Stimulated activated naive CD8-positive, alpha-beta T cell treated with anti-CD3 and anti-CD28 coated beads, Interleukin-15, amount 100 ng/mL, for 72 hours (primary cell): ENCODE results near the gene NUP210.

Experiments
- ATAC-seq: fragments of 150-1000 bp; cut with Tn5 transposase; 2 replicates; pipeline ENCODE4 v1.10.0; 2021; ENCODE audit warnings: mild to moderate bottlenecking, moderate library complexity
- DNase-seq, 2 donors: peaks; one replicate each; pipeline ENCODE4 v3.0.0; 2021 to 2022
- H3K27ac Mint-ChIP-seq, 2 donors: one replicate each; pipeline ENCODE4 v1.8.0; 2022; ENCODE audit warnings: mild to moderate bottlenecking in 2 of 2, mixed read lengths in 2 of 2, moderate library complexity in 2 of 2
- H3K27me3 Mint-ChIP-seq: one replicate; pipeline ENCODE4 v1.8.0; 2022; ENCODE audit warnings: mixed read lengths
- H3K4me1 Mint-ChIP-seq: one replicate; pipeline ENCODE4 v1.8.0; 2022; ENCODE audit warnings: mild to moderate bottlenecking, mixed read lengths
- H3K4me3 Mint-ChIP-seq, 2 donors: one replicate each; pipeline ENCODE4 v1.8.0; 2022; ENCODE audit warnings: mild to moderate bottlenecking in 2 of 2, mixed read lengths in 2 of 2, moderate library complexity in 1 of 2
- H3K9me3 Mint-ChIP-seq, 2 donors: one replicate each; pipeline ENCODE4 v1.8.0; 2022; ENCODE audit warnings: mixed read lengths in 2 of 2

NUP210 gene

DNA sequence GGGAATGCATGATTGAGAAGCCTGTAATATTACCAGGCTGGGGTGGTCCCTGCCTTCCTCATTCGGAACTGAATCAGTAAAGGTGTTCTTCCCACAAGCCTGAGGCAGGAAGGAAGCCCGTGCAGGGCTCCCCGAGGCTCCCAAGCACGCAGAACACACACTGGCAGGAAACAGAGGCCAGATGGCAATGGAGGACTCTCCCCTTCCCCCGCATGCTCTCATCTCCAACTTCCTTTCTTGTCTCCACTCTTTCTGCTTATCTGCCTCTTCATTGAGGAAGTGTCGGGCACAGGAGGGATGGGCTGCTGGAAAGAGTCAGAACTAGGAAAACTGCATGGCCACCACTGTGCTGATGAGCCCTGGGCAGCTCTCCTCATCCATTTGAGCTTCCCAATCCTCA, 123.5 kb downstream of the NUP210 start:
- Mint-ChIP-seq H3K4me3 (no peak overlapping the region), H3K27ac (peak overlapping the region in 1 of 2 donors; percentile 63), H3K9me3 (no peaks in the 10 kb centered on the region), H3K4me1 (peaks cover 15% of the 10 kb centered on the region), H3K27me3 (peaks cover 28% of the 10 kb centered on the region)
- no peak for ATAC-seq
- no peak for DNase-seq

DNA sequence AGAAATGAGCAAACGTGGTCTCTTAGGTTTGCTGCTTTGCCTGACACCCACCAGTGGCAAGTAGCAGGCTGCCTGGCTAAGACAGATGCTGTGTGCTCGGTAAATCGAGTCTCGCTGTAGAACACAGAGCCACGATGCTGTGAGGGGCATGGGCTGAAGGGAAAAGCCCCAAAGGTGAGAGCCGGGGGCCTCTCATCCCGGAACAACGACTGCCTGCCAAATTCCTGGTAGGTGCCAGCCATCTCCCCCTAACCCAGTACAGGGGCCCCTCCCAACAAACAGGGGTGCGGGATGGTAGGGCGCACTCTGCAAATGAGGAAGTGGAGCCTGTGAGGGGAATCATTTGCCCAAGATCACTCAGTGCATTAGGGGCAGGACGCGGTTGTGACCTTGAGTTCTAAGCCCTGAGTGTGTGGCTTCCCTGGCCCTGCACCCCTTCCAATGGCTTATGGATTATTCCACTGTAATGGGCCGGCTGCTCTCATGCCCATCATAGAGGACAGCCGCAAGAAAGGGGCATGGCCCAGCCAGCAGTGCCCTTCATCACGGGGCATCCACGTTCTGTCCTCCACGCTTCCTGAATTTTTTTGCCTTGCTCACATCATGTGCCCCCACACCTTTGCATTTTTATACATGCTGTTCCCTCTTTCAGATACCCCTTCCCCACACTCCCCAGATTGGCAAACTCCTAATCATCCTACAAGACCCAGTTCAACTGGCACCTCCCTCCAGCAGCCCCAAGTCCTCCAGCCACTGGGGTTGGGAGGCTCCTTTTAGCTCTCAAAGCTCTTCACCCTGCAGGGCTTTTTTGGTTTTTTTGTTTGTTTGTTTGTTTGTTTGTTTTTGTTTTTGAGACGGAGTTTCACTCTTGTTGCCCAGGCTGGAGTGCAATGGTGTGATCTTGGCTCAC, 125.4 kb downstream of the NUP210 start:
- DNase-seq (no peak), ATAC-seq (no peak)
- Mint-ChIP-seq H3K9me3 (no peaks in the 10 kb centered on the region), H3K27ac (no peak overlapping the region), H3K27me3 (peaks cover 28% of the 10 kb centered on the region), H3K4me1 (peaks cover 8% of the 10 kb centered on the region), H3K4me3 (no peak overlapping the region)

DNA sequence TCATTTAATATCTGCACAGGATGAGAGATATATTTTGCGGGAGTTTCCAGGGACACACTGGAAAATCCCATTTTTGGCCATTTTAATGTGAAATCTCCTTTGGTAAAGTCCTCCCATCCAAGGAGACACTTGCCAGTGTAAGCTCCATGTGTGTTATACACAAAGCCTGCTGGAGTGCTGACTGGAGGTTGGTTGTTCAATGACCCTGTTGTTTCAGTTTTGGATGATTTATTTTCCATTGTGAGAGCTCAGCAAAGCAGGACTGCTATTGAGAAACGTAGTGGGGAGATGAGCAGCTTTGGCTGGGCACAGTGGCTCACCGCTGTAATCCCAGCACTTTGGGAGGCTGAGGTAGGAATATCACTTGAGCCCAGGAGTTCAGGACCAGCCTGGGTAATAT, 127.7 kb downstream of the NUP210 start:
- H3K4me1 Mint-ChIP-seq, result peaks cover 8% of the 10 kb centered on the region
- no peak overlapping the region for H3K27ac Mint-ChIP-seq
- no peak for ATAC-seq
- no peak for DNase-seq
- H3K9me3 Mint-ChIP-seq, result peaks cover 0 to under 1% of the 10 kb centered on the region in 2 donors
- H3K4me3 Mint-ChIP-seq, result no peak overlapping the region
- H3K27me3 Mint-ChIP-seq, result peaks cover 24% of the 10 kb centered on the region

DNA sequence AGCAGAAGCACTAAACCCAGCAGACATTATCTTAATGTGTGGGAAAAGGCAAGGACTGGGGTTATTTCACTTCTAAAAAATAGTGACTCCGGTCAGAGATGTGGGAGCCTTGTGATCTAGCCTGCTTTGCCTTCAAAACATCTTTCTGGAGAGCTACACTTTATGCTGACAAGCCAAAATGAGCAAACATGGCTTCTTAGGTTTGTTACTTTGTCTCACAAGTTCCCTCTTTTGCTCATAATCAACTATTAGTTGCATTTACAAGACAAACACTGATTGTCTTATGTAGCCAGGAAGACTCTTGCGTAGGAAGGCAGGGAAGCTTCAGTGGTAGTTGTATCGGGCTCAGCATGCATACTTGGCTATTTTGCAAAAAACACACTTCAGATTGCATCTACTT, 129.2 kb downstream of the NUP210 start:
- H3K27ac Mint-ChIP-seq, result no peak overlapping the region
- peaks cover 14% of the 10 kb centered on the region in 2 donors for H3K9me3 Mint-ChIP-seq
- peaks cover 19% of the 10 kb centered on the region for H3K27me3 Mint-ChIP-seq
- H3K4me1 Mint-ChIP-seq, result no peaks in the 10 kb centered on the region
- no peak overlapping the region for H3K4me3 Mint-ChIP-seq
- no peak for ATAC-seq
- DNase-seq, result no peak

DNA sequence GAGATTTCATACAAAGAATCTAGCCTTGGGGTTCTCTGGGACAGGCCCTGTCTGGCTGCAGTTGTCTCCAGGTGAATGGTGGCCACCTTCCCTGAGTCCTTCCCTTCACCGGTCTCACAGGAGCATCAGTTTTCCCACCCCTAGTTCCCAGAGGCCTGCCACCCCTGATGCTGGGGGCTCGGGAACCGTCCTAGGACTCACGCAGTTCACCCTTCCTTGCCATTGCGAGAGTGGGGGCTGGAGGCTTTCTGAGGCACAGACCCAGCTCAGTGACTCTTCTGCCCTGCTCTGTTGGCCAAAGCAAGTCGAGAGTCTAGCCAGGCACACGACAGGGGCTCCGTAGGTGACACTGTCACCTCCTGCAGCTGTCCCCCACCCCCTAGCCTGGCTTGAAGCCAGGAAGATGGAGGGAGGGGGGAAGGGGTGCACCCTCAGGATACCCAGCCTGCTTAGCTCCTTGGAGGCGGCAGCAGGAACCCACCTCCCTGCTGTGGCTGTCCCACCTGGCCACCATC, 130.3 kb downstream of the NUP210 start:
- Mint-ChIP-seq H3K9me3 (peaks cover 14 to 19% of the 10 kb centered on the region in 2 donors), H3K4me1 (no peaks in the 10 kb centered on the region), H3K27me3 (peaks cover 30% of the 10 kb centered on the region), H3K4me3 (no peak overlapping the region), H3K27ac (no peak overlapping the region)
- DNase-seq (no peak), ATAC-seq (no peak)

DNA sequence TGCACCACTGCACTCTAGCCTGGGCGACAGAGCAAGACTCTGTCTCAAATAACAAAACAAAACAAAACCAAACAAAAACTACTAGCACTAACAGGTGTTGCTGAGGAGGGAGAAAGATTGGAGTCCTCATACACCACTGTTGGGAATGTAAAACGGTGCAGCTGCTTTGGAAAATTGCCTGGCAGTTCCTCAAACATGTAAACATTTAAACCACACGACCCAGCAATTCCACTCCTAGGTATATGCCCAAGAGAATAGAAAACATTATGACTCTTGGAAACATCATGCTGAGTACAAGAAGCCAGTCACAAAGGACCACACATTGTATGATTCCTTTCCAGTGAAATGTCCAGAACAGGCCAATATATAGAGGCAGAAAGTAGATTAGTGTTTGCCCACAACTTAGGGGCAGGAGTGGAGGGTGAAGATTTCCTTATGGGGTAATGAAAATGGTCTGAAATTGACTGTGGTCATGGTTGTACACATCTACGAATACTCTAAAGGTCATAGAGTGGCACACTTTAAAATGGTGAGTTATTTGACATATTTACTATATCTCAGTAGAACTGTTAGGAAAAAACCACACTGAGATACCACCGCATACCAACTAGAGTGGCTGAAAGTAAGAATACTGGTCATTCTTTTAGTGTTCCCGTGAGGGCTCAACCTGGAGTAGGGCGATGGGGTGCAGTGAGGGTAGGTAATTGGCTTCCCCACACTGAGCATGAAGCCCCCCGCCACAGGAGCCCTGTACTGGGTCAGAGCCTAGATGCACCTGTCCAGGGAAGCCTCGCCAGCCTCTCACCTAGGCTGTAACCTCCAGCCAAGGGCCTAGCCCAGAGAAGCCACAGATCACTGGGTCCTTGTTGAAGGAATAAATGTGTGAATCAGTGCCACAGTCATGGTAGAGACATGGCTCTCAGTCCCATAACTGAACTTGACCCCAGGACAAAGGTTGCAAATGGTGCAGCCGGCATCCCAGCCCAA, 131.1 kb downstream of the NUP210 start:
- no peak overlapping the region for H3K27ac Mint-ChIP-seq
- no peaks in the 10 kb centered on the region for H3K4me1 Mint-ChIP-seq
- H3K4me3 Mint-ChIP-seq, result no peak overlapping the region
- peaks cover 15 to 27% of the 10 kb centered on the region in 2 donors for H3K9me3 Mint-ChIP-seq
- peaks cover 35% of the 10 kb centered on the region for H3K27me3 Mint-ChIP-seq
- ATAC-seq (no peak), DNase-seq (no peak)

DNA sequence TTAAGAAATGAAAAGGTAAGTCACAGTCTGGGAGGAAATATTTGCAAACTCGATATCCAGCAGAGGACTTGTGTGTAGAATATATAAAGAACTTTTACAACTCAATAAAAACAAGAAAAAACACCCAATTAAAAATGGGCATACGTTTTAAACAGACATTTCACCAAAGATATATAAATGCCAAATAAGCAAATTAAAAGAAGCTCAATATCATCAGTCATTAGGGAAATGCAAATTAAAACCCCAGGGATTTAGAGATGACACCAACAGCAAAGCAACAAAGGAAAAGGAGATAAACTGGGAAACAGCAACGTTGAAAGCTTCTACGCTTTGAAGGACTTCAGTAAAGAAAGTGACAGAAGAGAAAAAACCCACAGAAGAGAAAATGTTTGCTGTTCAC, 132.3 kb downstream of the NUP210 start:
- no peak for ATAC-seq

DNA sequence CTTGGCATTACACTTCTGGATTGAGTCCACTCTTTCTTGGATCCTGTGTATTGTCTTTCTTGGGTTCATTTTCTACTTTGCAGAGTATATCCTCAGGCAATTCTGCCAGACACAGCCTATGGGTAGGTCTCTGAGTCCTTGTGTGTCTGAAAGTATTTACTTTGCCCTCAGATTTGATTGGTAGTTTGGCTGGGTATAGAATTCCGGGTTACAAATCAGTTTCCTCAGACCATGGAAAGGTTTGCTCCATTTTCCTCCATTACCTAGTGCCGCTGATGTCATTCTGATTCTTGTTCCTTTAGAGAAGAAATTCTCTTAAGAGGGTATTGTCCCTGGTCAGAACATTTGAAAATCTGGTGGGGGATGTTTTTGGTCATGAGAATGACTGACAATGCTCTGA, 133.2 kb downstream of the NUP210 start:
- Mint-ChIP-seq H3K4me1 (peaks cover 1% of the 10 kb centered on the region), H3K27me3 (peaks cover 39% of the 10 kb centered on the region), H3K27ac (no peak overlapping the region), H3K4me3 (no peak overlapping the region), H3K9me3 (peaks cover 19 to 31% of the 10 kb centered on the region in 2 donors)
- ATAC-seq, result no peak
- no peak for DNase-seq

More for the DNA sequence above, 132.3 kb downstream of the NUP210 start:
- no peak for DNase-seq
- Mint-ChIP-seq H3K4me3 (no peak overlapping the region), H3K27me3 (peaks cover 36% of the 10 kb centered on the region), H3K9me3 (peaks cover 19 to 31% of the 10 kb centered on the region in 2 donors), H3K4me1 (no peaks in the 10 kb centered on the region), H3K27ac (no peak overlapping the region)

DNA sequence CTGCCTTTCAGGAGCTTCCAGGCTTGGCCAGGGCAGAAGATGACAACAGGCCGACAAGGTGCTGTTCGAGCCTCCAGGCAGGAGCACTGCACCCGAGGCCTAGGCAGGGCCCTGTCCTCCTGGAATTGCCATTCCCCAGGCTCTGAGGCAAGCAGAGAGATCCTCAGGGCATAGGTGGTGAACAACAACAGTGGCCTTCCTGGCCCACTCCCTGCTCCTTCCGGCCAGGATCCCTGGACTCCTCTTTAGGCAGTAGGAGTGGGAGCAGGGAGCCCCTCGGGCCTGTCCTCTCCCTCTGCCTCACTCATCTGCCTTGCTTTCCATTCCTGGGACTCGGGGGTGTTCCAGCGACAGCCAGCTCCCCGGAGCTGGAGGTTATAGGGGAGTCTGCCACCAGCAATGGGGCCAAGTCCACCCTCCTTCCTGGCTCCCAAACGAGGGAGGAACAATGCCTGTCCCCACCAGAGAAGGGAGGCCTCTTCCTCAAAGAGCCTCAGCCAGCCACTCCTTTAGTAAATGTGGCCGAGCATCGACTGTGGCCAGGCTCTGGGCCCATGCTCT, 135.0 kb downstream of the NUP210 start:
- Mint-ChIP-seq H3K4me1 (peaks cover 10% of the 10 kb centered on the region), H3K4me3 (no peak overlapping the region), H3K9me3 (peaks cover 19 to 31% of the 10 kb centered on the region in 2 donors), H3K27me3 (peaks cover 57% of the 10 kb centered on the region), H3K27ac (no peak overlapping the region)
- no peak for ATAC-seq
- no peak for DNase-seq

DNA sequence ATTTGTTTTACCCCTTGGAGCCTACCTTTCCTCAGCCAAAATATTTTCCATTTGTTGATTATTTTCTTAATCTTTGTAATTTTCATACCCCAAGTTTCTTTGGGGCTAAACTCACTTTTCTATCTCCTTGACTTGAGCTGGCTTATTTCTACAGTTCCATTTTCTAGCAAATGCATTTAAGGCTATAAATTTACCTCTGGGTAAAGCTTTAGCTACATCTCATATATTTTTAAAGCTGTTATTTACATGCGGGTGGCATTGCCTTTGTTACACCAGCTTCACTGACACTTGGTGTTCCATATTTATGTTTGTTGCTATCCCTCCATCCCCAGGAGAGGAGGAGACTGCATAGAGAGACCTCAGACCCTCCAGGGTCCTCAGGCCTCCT, 136.3 kb downstream of the NUP210 start:
- Mint-ChIP-seq H3K9me3 (peaks cover 19 to 31% of the 10 kb centered on the region in 2 donors), H3K27ac (no peak overlapping the region), H3K4me1 (peaks cover 10% of the 10 kb centered on the region), H3K27me3 (peaks cover 64% of the 10 kb centered on the region), H3K4me3 (peak overlapping the region; percentile 41 to 57)
- DNase-seq, result no peak
- ATAC-seq, result no peak

DNA sequence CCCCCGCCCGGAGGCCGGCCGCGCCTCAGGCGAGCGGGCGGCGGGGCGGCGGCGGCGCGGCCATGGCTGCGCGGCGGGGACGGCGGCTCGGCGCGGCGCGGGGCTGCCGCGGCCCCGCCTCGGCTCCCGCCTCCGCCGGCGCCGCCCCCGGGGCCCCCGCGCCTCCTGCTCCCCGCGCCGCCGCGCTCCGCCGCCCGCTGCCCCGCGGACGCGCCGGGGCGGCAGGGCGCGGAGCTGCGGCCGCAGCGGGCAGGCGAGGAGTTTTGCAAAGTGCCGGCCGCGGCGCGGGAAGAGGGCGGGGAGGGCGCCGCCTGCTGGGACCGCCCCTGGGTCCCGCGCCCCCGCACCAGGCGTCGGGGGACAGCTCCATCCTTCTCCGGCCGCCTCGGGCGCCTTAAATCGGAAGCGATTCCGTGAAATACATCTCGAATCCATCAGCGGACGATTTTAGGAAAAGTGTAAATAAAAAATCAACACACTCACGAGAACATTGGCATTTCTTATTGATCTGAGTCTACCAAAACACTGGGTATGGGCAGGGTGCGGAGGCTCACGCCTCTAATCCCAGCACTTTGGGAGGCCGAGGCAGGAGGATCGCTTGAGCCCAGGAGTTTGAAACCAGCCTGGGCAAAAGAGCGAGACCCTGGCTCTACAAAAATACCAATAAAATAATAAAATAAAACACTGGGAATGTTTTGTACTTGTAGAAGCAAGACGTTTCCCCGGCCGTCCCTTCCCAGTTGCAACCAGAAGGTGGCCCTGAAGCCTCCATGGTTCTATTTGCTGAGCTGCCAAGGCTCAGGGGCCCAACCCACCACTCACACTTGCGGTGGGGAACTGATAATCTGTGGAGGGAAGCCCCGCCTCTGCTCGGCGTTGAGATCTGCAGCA, 136.9 kb downstream of the NUP210 start:
- DNase-seq, result peak in 1 of 2 donors; percentile 28
- peak; percentile 66 for ATAC-seq
- Mint-ChIP-seq H3K4me3 (peak overlapping the region; percentile 52 to 70), H3K27me3 (peaks cover 64% of the 10 kb centered on the region), H3K27ac (no peak overlapping the region), H3K9me3 (peaks cover 19 to 31% of the 10 kb centered on the region in 2 donors), H3K4me1 (peaks cover 11% of the 10 kb centered on the region)

DNA sequence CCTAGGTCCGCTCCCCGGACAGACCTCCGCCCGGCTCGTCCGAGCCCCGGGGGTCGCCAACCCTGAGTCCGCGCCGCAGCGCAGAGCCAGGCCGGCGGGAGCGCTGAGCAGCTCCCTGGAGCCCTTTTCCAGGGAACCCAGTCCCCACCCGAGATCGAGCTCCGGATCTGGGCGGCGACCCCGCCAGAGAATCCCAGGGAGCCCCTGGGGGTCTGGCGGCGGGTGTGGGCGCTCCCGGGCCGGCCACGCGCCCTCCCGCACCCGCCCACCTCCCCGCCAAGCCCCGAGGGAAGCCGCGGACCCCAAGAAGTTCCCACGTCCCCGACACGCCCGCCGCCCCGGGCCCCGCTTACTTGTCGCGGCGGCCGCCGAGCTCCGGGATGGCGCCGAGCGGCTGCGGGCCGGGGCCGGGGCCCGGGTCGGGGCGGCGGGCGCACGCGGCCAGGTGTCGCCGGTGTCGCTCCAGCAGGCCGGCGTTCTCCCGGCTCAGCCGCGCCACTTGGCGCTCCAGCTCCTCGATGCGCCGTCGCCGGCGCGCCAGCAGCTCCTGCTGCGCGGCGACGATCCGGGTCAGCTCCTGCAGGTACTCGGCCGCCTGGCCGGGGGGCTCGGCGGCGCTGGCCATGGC, 137.7 kb downstream of the NUP210 start:
- Mint-ChIP-seq H3K4me1 (peaks cover 19% of the 10 kb centered on the region), H3K4me3 (no peak overlapping the region), H3K27ac (no peak overlapping the region), H3K27me3 (peaks cover 72% of the 10 kb centered on the region), H3K9me3 (peaks cover 19 to 31% of the 10 kb centered on the region in 2 donors)
- peak; percentile 61 for ATAC-seq
- peak in 1 of 2 donors; percentile 20 for DNase-seq

DNA sequence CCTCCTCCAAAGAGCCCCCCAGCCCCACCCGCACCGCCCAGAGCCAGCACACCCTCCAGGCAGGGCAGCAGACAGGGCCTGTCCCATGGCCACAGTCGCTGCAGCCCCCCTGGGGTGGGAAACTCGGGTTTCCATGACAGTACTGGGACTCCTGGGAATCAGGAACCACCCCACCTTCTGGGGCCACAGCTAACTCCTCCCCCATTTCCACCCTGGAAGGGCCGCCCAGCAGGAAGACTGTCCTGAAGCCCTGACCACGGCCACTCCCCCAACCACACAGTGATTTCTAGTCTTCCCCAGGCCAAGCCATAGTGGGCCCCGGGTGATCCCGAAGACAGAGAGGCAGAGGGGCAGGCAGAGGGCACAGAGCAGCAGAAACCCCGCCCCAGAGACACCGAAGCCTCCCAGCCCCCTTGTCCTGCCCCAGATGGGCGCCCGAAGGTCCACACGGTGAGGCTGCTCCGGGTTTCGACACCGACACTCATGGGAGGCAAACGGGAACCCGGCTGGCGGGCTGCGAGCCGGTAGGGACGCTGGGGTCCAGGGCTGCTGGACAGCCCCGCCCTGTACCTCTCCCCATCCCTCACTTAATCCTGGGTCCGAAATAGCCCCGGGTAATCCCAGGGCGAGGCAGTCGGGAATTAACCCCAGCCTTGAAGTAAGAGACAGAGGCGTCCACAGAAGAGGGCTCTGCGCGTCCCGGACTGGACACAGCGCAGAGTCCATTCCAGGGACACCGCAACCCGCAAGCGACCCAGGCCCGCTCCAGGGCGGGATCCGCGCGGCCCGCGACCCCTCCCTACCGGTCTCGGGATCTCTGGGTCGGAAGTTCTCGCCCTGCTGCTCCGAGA, 138.4 kb downstream of the NUP210 start:
- ATAC-seq (no peak), DNase-seq (no peak)
- Mint-ChIP-seq H3K9me3 (peaks cover 12 to 25% of the 10 kb centered on the region in 2 donors), H3K27me3 (peaks cover 79% of the 10 kb centered on the region), H3K4me3 (peak overlapping the region; percentile 76 to 78), H3K4me1 (peaks cover 22% of the 10 kb centered on the region), H3K27ac (no peak overlapping the region)
